ENCODE results near the gene GTF3C1. TPM values are rescaled to one million over a fixed set of nuclear protein-coding genes. Genes with fewer than 3 reads are reported as not detected.

The GTF3C1 gene
- total RNA-seq, 2 donors from 2014 or later, result 51.9 to 83.2 TPM

GRCh38 chr16:27517664-27518063 lies 32.0 kb downstream of the GTF3C1 start:
- H3K4me3 ChIP-seq, result no peak overlapping the region
- ATAC-seq (ENCODE audit: insufficient number of reproducible peaks, low FRiP score, low read depth) (no peak), DNase-seq (ENCODE audit: low spot score) (no peak)
- H3K27ac ChIP-seq, result no peak overlapping the region
- H3K4me1 ChIP-seq (ENCODE audit: control insufficient read depth in 1 of 2, low read depth in 2 of 2), result peaks cover 4 to 14% of the 10 kb centered on the region in 2 donors
- no peaks in the 10 kb centered on the region for H3K27me3 ChIP-seq (replicated peaks; ENCODE audit: insufficient read depth)
- H3K9me3 ChIP-seq, result no peaks in the 10 kb centered on the region
- no peak for TF ChIP-seq CTCF (IDR thresholded peaks at IDR 0.05)
- H3K36me3 ChIP-seq, result peaks cover 3% of the 10 kb centered on the region

GRCh38 chr16:27516365-27516764 lies 33.3 kb downstream of the GTF3C1 start:
- no peak for DNase-seq (ENCODE audit: low spot score)

GRCh38 chr16:27515874-27516353 lies 33.8 kb downstream of the GTF3C1 start:
- no peak overlapping the region for H3K27ac ChIP-seq

More at GRCh38 chr16:27516365-27516764, 33.3 kb downstream of the GTF3C1 start:
- H3K4me3 ChIP-seq, result no peak overlapping the region
- TF ChIP-seq CTCF (IDR thresholded peaks at IDR 0.05), result no peak
- ATAC-seq (ENCODE audit: insufficient number of reproducible peaks, low FRiP score, low read depth), result no peak
- peaks cover 8% of the 10 kb centered on the region for H3K36me3 ChIP-seq
- no peaks in the 10 kb centered on the region for H3K27me3 ChIP-seq (replicated peaks; ENCODE audit: insufficient read depth)
- no peaks in the 10 kb centered on the region for H3K9me3 ChIP-seq
- H3K4me1 ChIP-seq (ENCODE audit: control insufficient read depth in 1 of 2, low read depth in 2 of 2), result peaks cover 3 to 10% of the 10 kb centered on the region in 2 donors
- H3K27ac ChIP-seq, result no peak overlapping the region

GRCh38 chr16:27514806-27515205 lies 34.9 kb downstream of the GTF3C1 start:
- DNase-seq (ENCODE audit: low spot score), result no peak
- no peak overlapping the region for H3K4me3 ChIP-seq
- no peaks in the 10 kb centered on the region for H3K9me3 ChIP-seq
- no peak for TF ChIP-seq CTCF (IDR thresholded peaks at IDR 0.05)
- no peak for ATAC-seq (ENCODE audit: insufficient number of reproducible peaks, low FRiP score, low read depth)
- no peaks in the 10 kb centered on the region for H3K27me3 ChIP-seq (replicated peaks; ENCODE audit: insufficient read depth)
- H3K36me3 ChIP-seq, result peaks cover 24% of the 10 kb centered on the region
- H3K4me1 ChIP-seq (ENCODE audit: control insufficient read depth in 1 of 2, low read depth in 2 of 2), result no peaks in the 10 kb centered on the region
- no peak overlapping the region for H3K27ac ChIP-seq

More at GRCh38 chr16:27515874-27516353, 33.8 kb downstream of the GTF3C1 start:
- H3K36me3 ChIP-seq, result peaks cover 13% of the 10 kb centered on the region
- no peak for ATAC-seq (ENCODE audit: insufficient number of reproducible peaks, low FRiP score, low read depth)
- TF ChIP-seq CTCF (IDR thresholded peaks at IDR 0.05), result peak; percentile 40
- no peak for DNase-seq (ENCODE audit: low spot score)
- H3K4me1 ChIP-seq (ENCODE audit: control insufficient read depth in 1 of 2, low read depth in 2 of 2), result peaks cover 0 to 6% of the 10 kb centered on the region in 2 donors
- H3K4me3 ChIP-seq, result no peak overlapping the region
- H3K27me3 ChIP-seq (replicated peaks; ENCODE audit: insufficient read depth), result no peaks in the 10 kb centered on the region
- H3K9me3 ChIP-seq, result no peaks in the 10 kb centered on the region

GRCh38 chr16:27511657-27512448 lies 37.9 kb downstream of the GTF3C1 start:
- Histone ChIP-seq H3K4me1 (ENCODE audit: control insufficient read depth in 1 of 2, low read depth in 2 of 2) (no peaks in the 10 kb centered on the region), H3K27me3 (replicated peaks; ENCODE audit: insufficient read depth) (no peaks in the 10 kb centered on the region), H3K27ac (no peak overlapping the region), H3K36me3 (peaks cover 49% of the 10 kb centered on the region), H3K9me3 (no peaks in the 10 kb centered on the region), H3K4me3 (no peak overlapping the region)
- ATAC-seq (ENCODE audit: insufficient number of reproducible peaks, low FRiP score, low read depth) (no peak), DNase-seq (ENCODE audit: low spot score) (no peak)
- no peak for TF ChIP-seq CTCF (IDR thresholded peaks at IDR 0.05)

Data from thoracic aorta (tissue), 2 donors.